EH (cell line): ENCODE results near the gene PTPRN2.

ENCODE experiments used
- DNase-seq: peaks from one replicate; pipeline ENCODE4 v3.0.0-alpha.2; 2015; ENCODE audit warnings: low read depth

The PTPRN2 gene

GRCh38 chr7:158070222-158070920 lies 517.3 kb downstream of the PTPRN2 start:
- no peak for DNase-seq

GRCh38 chr7:158068853-158069252 lies 518.8 kb downstream of the PTPRN2 start:
- no peak for DNase-seq

GRCh38 chr7:158067931-158068482 lies 519.6 kb downstream of the PTPRN2 start:
- DNase-seq: no peak

- DNase-seq: no peak
These were observed 520.2 kb downstream of the PTPRN2 start for GRCh38 chr7:158067219-158067930.

- no peak for DNase-seq
These were observed 521.5 kb downstream of the PTPRN2 start for GRCh38 chr7:158066085-158066484.

- no peak for DNase-seq
These were observed 522.3 kb downstream of the PTPRN2 start for GRCh38 chr7:158065340-158065739.

GRCh38 chr7:158064631-158065030 lies 523.0 kb downstream of the PTPRN2 start:
- no peak for DNase-seq

GRCh38 chr7:158063850-158064610 lies 523.6 kb downstream of the PTPRN2 start:
- DNase-seq: no peak

- no peak for DNase-seq
These were observed 525.0 kb downstream of the PTPRN2 start for GRCh38 chr7:158062661-158063060.

GRCh38 chr7:158061884-158062656 lies 525.6 kb downstream of the PTPRN2 start:
- no peak for DNase-seq

GRCh38 chr7:158061026-158061630 lies 526.5 kb downstream of the PTPRN2 start:
- DNase-seq: no peak

GRCh38 chr7:158060216-158060615 lies 527.4 kb downstream of the PTPRN2 start:
- DNase-seq: no peak

GRCh38 chr7:158057446-158057845 lies 530.2 kb downstream of the PTPRN2 start:
- no peak for DNase-seq

- no peak for DNase-seq
These were observed 530.9 kb downstream of the PTPRN2 start for GRCh38 chr7:158056761-158057160.

- no peak for DNase-seq
These were observed 531.7 kb downstream of the PTPRN2 start for GRCh38 chr7:158055726-158056510.

GRCh38 chr7:158054611-158055010 lies 533.0 kb downstream of the PTPRN2 start:
- no peak for DNase-seq

- no peak for DNase-seq
These were observed 533.5 kb downstream of the PTPRN2 start for GRCh38 chr7:158054081-158054480.

GRCh38 chr7:158053183-158053915 lies 534.3 kb downstream of the PTPRN2 start:
- no peak for DNase-seq

- no peak for DNase-seq
These were observed 535.1 kb downstream of the PTPRN2 start for GRCh38 chr7:158052381-158053060.
